ENCODE measurements around the gene ABCC11. TPM values are rescaled to one million over a fixed set of nuclear protein-coding genes. Genes with fewer than 3 reads are reported as not detected.

Gene ABCC11
- total and polyA plus RNA-seq, 2 donors = 0.14 to 0.23 TPM

DNA sequence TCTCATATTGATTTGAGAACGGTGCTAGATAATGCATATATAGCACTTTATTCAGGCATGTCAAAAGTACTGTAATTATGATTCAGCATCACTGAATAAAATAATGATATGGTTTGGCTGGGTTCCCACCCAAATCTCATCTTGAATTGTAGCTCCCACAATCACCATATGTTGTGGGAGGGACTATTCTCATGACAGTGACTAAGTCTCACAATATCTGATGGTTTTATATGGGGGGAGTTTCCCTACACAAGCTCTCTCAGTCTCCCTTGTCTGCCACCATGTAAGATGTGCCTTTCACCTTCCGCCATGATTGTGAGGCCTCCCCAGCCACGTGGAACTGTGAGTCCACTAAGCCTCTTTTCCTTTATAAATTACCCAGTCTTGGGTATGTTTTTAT, 28.9 kb downstream of the ABCC11 start:
- no peak for DNase-seq (ENCODE audit: low read depth in 6 of 9, low spot score in 9 of 9)
- no peaks in the 10 kb centered on the region for H3K9me3 ChIP-seq (ENCODE audit: control insufficient read depth in 2 of 2, insufficient read depth in 1 of 2, low read length in 1 of 2)
- H3K4me1 ChIP-seq (ENCODE audit: control insufficient read depth in 2 of 2, insufficient read depth in 2 of 2, low read length in 2 of 2) = no peaks in the 10 kb centered on the region
- no peak overlapping the region for H3K4me3 ChIP-seq (ENCODE audit: low read length in 2 of 2)
- no peaks in the 10 kb centered on the region for H3K36me3 ChIP-seq (ENCODE audit: control insufficient read depth in 2 of 2, insufficient read depth in 2 of 2, low read length in 1 of 2)
- H3K27me3 ChIP-seq (ENCODE audit: control insufficient read depth in 2 of 2, insufficient read depth in 1 of 2, low read length in 1 of 2) = no peaks in the 10 kb centered on the region
- H3K27ac ChIP-seq (ENCODE audit: low read depth in 1 of 2, low read length in 1 of 2) = no peak overlapping the region
- 93% methylated on average over 3 of the region's 3 CpGs for WGBS

GRCh38 chr16:48217708-48218107, 29.6 kb downstream of the ABCC11 start:
- 92% methylated on average over 2 of the region's 2 CpGs for WGBS
- no peak overlapping the region for H3K27ac ChIP-seq (ENCODE audit: low read depth in 1 of 2, low read length in 1 of 2)
- H3K4me3 ChIP-seq (ENCODE audit: low read length in 2 of 2) = no peak overlapping the region
- no peaks in the 10 kb centered on the region for H3K27me3 ChIP-seq (ENCODE audit: control insufficient read depth in 2 of 2, insufficient read depth in 1 of 2, low read length in 1 of 2)
- no peaks in the 10 kb centered on the region for H3K9me3 ChIP-seq (ENCODE audit: control insufficient read depth in 2 of 2, insufficient read depth in 1 of 2, low read length in 1 of 2)
- H3K36me3 ChIP-seq (ENCODE audit: control insufficient read depth in 2 of 2, insufficient read depth in 2 of 2, low read length in 1 of 2) = no peaks in the 10 kb centered on the region
- no peaks in the 10 kb centered on the region for H3K4me1 ChIP-seq (ENCODE audit: control insufficient read depth in 2 of 2, insufficient read depth in 2 of 2, low read length in 2 of 2)
- no peak for DNase-seq (ENCODE audit: low read depth in 6 of 9, low spot score in 9 of 9)

GRCh38 chr16:48215738-48216137, 31.6 kb downstream of the ABCC11 start:
- no peaks in the 10 kb centered on the region for H3K36me3 ChIP-seq (ENCODE audit: control insufficient read depth in 2 of 2, insufficient read depth in 2 of 2, low read length in 1 of 2)
- no peak for DNase-seq (ENCODE audit: low read depth in 6 of 9, low spot score in 9 of 9)
- no peaks in the 10 kb centered on the region for H3K4me1 ChIP-seq (ENCODE audit: control insufficient read depth in 2 of 2, insufficient read depth in 2 of 2, low read length in 2 of 2)
- no peaks in the 10 kb centered on the region for H3K27me3 ChIP-seq (ENCODE audit: control insufficient read depth in 2 of 2, insufficient read depth in 1 of 2, low read length in 1 of 2)
- 95% methylated on average over 6 of the region's 6 CpGs for WGBS
- no peak overlapping the region for H3K27ac ChIP-seq (ENCODE audit: low read depth in 1 of 2, low read length in 1 of 2)
- H3K4me3 ChIP-seq (ENCODE audit: low read length in 2 of 2) = no peak overlapping the region
- H3K9me3 ChIP-seq (ENCODE audit: control insufficient read depth in 2 of 2, insufficient read depth in 1 of 2, low read length in 1 of 2) = no peaks in the 10 kb centered on the region

- WGBS = 91% methylated on average over 3 of the region's 3 CpGs
- DNase-seq (ENCODE audit: low read depth in 6 of 9, low spot score in 9 of 9) = no peak
- no peaks in the 10 kb centered on the region for H3K9me3 ChIP-seq (ENCODE audit: control insufficient read depth in 2 of 2, insufficient read depth in 1 of 2, low read length in 1 of 2)
- H3K27ac ChIP-seq (ENCODE audit: low read depth in 1 of 2, low read length in 1 of 2) = no peak overlapping the region
- H3K4me3 ChIP-seq (ENCODE audit: low read length in 2 of 2) = no peak overlapping the region
- H3K4me1 ChIP-seq (ENCODE audit: control insufficient read depth in 2 of 2, insufficient read depth in 2 of 2, low read length in 2 of 2) = no peaks in the 10 kb centered on the region
- no peaks in the 10 kb centered on the region for H3K36me3 ChIP-seq (ENCODE audit: control insufficient read depth in 2 of 2, insufficient read depth in 2 of 2, low read length in 1 of 2)
- H3K27me3 ChIP-seq (ENCODE audit: control insufficient read depth in 2 of 2, insufficient read depth in 1 of 2, low read length in 1 of 2) = no peaks in the 10 kb centered on the region
Observed at GRCh38 chr16:48212033-48212432, 35.3 kb downstream of the ABCC11 start.

GRCh38 chr16:48210747-48211146, 36.6 kb downstream of the ABCC11 start:
- no peak overlapping the region for H3K4me3 ChIP-seq (ENCODE audit: low read length in 2 of 2)
- no peaks in the 10 kb centered on the region for H3K27me3 ChIP-seq (ENCODE audit: control insufficient read depth in 2 of 2, insufficient read depth in 1 of 2, low read length in 1 of 2)
- no peak for DNase-seq (ENCODE audit: low read depth in 6 of 9, low spot score in 9 of 9)
- H3K4me1 ChIP-seq (ENCODE audit: control insufficient read depth in 2 of 2, insufficient read depth in 2 of 2, low read length in 2 of 2) = no peaks in the 10 kb centered on the region
- no peaks in the 10 kb centered on the region for H3K36me3 ChIP-seq (ENCODE audit: control insufficient read depth in 2 of 2, insufficient read depth in 2 of 2, low read length in 1 of 2)
- no peak overlapping the region for H3K27ac ChIP-seq (ENCODE audit: low read depth in 1 of 2, low read length in 1 of 2)
- WGBS = 91% methylated on average over 6 of the region's 6 CpGs
- no peaks in the 10 kb centered on the region for H3K9me3 ChIP-seq (ENCODE audit: control insufficient read depth in 2 of 2, insufficient read depth in 1 of 2, low read length in 1 of 2)

DNA sequence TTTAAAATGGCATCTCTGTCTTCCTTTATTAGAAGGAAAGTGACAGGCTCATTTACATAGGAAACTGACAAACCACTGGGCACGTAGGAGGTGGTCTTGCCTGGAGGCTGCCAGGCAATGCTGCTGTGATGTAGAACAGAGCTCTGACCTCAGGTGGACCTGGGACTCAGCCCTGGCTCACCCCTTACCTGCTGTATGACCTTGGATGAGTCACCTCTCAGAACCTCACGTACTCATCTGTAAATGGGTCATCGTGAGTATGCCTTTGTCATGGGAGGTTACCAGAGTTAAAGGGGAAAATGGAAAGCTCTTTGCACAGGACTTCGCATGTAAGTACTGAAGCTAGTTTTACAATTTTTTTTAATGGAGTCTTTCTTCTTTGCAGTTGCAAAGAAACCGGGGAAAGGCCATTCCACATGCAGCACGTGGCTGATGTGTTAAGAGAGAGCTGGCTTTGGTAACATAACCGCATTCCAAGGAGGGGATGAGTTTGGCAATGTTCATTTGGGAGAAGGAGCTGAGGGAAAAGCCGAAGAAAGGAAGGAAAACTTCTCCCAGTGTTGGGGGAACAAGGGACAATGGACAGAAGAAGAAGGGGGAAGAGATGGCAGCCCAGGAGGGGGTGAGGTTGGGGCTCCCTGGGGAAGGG, 40.6 kb downstream of the ABCC11 start:
- no peak overlapping the region for H3K27ac ChIP-seq (ENCODE audit: low read depth in 1 of 2, low read length in 1 of 2)
- DNase-seq (ENCODE audit: low read depth in 6 of 9, low spot score in 9 of 9) = no peak
- H3K4me1 ChIP-seq (ENCODE audit: control insufficient read depth in 2 of 2, insufficient read depth in 2 of 2, low read length in 2 of 2) = no peaks in the 10 kb centered on the region
- H3K27me3 ChIP-seq (ENCODE audit: control insufficient read depth in 2 of 2, insufficient read depth in 1 of 2, low read length in 1 of 2) = no peaks in the 10 kb centered on the region
- WGBS = 87% methylated on average over 8 of the region's 8 CpGs
- H3K9me3 ChIP-seq (ENCODE audit: control insufficient read depth in 2 of 2, insufficient read depth in 1 of 2, low read length in 1 of 2) = no peaks in the 10 kb centered on the region
- no peak overlapping the region for H3K4me3 ChIP-seq (ENCODE audit: low read length in 2 of 2)
- H3K36me3 ChIP-seq (ENCODE audit: control insufficient read depth in 2 of 2, insufficient read depth in 2 of 2, low read length in 1 of 2) = no peaks in the 10 kb centered on the region

DNA sequence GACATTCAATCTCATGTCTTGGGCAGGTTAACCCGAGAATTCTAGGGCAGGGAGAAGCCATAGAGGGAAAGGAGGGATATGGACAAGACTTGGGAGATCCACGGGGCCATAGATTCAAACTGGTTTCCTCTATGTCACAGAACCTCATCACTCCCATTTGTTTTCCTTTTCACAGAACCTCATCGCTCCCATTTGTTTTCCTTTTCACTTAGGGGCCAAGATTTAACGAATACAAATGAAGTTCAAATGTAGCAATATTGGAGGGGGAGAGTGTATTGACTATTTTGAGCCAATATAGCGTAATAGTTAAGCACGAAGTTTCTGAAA, 42.6 kb downstream of the ABCC11 start:
- no peaks in the 10 kb centered on the region for H3K27me3 ChIP-seq (ENCODE audit: control insufficient read depth in 2 of 2, insufficient read depth in 1 of 2, low read length in 1 of 2)
- no peaks in the 10 kb centered on the region for H3K9me3 ChIP-seq (ENCODE audit: control insufficient read depth in 2 of 2, insufficient read depth in 1 of 2, low read length in 1 of 2)
- DNase-seq (ENCODE audit: low read depth in 6 of 9, low spot score in 9 of 9) = no peak
- H3K4me3 ChIP-seq (ENCODE audit: low read length in 2 of 2) = no peak overlapping the region
- no peak overlapping the region for H3K27ac ChIP-seq (ENCODE audit: low read depth in 1 of 2, low read length in 1 of 2)
- no peaks in the 10 kb centered on the region for H3K4me1 ChIP-seq (ENCODE audit: control insufficient read depth in 2 of 2, insufficient read depth in 2 of 2, low read length in 2 of 2)
- 93% methylated on average over 6 of the region's 6 CpGs for WGBS
- H3K36me3 ChIP-seq (ENCODE audit: control insufficient read depth in 2 of 2, insufficient read depth in 2 of 2, low read length in 1 of 2) = no peaks in the 10 kb centered on the region

GRCh38 chr16:48203974-48204824, 43.1 kb downstream of the ABCC11 start:
- Histone ChIP-seq H3K9me3 (ENCODE audit: control insufficient read depth in 2 of 2, insufficient read depth in 1 of 2, low read length in 1 of 2) (no peaks in the 10 kb centered on the region), H3K36me3 (ENCODE audit: control insufficient read depth in 2 of 2, insufficient read depth in 2 of 2, low read length in 1 of 2) (no peaks in the 10 kb centered on the region), H3K4me1 (ENCODE audit: control insufficient read depth in 2 of 2, insufficient read depth in 2 of 2, low read length in 2 of 2) (no peaks in the 10 kb centered on the region), H3K4me3 (ENCODE audit: low read length in 2 of 2) (no peak overlapping the region), H3K27ac (ENCODE audit: low read depth in 1 of 2, low read length in 1 of 2) (no peak overlapping the region), H3K27me3 (ENCODE audit: control insufficient read depth in 2 of 2, insufficient read depth in 1 of 2, low read length in 1 of 2) (no peaks in the 10 kb centered on the region)
- WGBS = 95% methylated on average over 8 of the region's 8 CpGs
- no peak for DNase-seq (ENCODE audit: low read depth in 6 of 9, low spot score in 9 of 9)

GRCh38 chr16:48201515-48202201, 45.7 kb downstream of the ABCC11 start:
- no peaks in the 10 kb centered on the region for H3K27me3 ChIP-seq (ENCODE audit: control insufficient read depth in 2 of 2, insufficient read depth in 1 of 2, low read length in 1 of 2)

More at GRCh38 chr16:48201515-48202201, 45.7 kb downstream of the ABCC11 start:
- 94% methylated on average over 6 of the region's 6 CpGs for WGBS
- DNase-seq (ENCODE audit: low read depth in 6 of 9, low spot score in 9 of 9) = no peak
- Histone ChIP-seq H3K36me3 (ENCODE audit: control insufficient read depth in 2 of 2, insufficient read depth in 2 of 2, low read length in 1 of 2) (no peaks in the 10 kb centered on the region), H3K27ac (ENCODE audit: low read depth in 1 of 2, low read length in 1 of 2) (no peak overlapping the region), H3K4me1 (ENCODE audit: control insufficient read depth in 2 of 2, insufficient read depth in 2 of 2, low read length in 2 of 2) (no peaks in the 10 kb centered on the region), H3K9me3 (ENCODE audit: control insufficient read depth in 2 of 2, insufficient read depth in 1 of 2, low read length in 1 of 2) (no peaks in the 10 kb centered on the region), H3K4me3 (ENCODE audit: low read length in 2 of 2) (no peak overlapping the region)
